Fibroblast of gingiva (primary cell): Measurements from ENCODE around the gene CLTCL1.
"Not testable (repeated sequence)": the region's sequence is repeated elsewhere in the genome, so short reads cannot be mapped to it uniquely, and the experiment has no call there.

Experiments used
- DNase-seq: peaks from one replicate; pipeline ENCODE4 v3.0.0-alpha.2; 2011; ENCODE audit warnings: low read depth

Gene CLTCL1

DNA sequence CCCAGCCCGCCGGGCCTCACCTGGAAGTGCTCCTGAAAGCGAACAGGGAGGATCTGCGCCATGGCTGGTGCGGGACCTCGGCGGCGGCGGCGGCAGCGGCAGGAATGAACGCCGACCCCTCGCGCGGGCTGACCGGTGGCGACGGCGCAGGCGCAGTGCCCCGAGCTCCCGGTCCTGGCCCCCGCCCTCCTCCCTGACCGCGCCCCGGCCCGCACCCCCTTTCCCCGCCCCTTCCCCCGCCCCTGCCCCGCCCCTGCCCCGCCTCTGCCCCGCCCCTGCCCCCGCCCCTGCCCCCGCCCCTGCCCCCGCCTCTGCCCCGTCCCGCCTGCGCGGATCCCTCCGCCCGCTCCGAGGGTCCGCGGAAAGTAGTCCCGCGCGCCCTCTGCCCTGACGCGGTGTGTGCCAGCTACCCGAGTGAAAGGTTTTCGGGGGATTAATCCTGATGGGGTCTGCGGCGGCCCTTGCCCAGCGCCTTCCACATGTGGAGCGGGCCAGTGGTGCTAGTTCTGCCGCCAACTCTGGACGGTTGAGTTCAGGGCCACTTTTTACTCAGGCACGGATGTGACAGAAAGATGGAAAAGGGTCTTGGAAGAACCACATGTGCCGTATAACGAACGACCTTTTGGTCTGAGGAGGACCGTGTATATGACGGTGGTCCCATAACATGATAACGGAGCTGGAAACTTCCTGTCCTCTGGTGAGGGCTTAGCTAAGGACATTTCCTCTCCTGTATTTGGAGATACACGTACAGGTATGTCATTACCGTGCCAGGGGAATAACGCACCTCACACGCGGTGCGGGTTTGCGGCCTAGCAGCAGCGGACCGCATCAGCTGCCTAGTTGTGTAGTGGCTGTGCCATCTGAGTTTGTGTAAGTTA is at the start of gene CLTCL1:
Gene CLTCL1, minus strand, starts transcription at position 140 of the 878 bp plus-strand sequence. Its CDS starts 78 bp downstream, at position 62.
- peak; percentile 75 for DNase-seq

DNA sequence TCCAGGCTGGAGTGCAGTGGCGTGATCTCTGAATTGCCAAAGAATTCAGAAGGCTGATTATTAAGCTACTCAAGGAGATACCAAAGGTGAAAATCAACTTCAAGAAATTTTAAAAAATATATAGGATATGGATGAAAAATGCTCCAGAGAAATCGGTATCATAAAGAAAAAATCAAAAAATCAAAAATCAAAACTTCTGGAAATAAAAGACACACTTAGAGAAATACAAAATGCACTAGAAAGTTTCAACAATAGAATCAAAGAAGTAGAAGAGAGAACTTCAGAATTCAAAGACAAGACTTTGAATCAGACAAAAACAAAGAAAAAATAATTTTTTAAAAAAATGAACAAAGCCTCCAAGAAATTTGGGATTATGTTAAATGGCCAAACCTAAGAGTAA is 45.6 kb upstream of the CLTCL1 start:
- DNase-seq, result no peak

GRCh38 chr22:19336133-19337075 is 44.9 kb upstream of the CLTCL1 start:
- no peak for DNase-seq

- no peak for DNase-seq
These were observed 40.5 kb upstream of the CLTCL1 start for GRCh38 chr22:19331975-19332374.

DNA sequence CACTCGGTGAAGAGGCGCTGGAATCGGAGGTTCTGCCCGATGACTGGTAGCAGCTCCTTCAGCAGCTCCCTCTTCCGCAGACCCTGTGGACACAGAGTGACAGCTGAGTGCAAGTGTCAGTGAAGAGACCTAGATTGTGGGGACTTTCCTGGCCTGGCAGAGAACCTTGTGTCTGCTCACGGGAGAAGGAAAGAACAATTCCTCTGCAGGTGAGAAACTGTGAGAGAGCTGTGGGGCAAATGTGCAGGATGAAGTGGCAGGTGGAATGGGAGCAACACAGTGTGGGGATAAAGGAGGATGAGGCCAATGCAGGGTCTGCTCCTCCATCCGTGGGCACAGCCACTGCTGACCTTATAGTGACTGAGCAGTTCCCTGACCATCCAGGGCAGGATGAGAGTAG is 40.0 kb upstream of the CLTCL1 start:
- DNase-seq, result no peak

- no peak for DNase-seq
These were observed 39.4 kb upstream of the CLTCL1 start for GRCh38 chr22:19330865-19331418.

- DNase-seq, result not testable (repeated sequence)
These were observed 38.7 kb upstream of the CLTCL1 start for GRCh38 chr22:19330205-19330604.

- no peak for DNase-seq
These were observed 37.9 kb upstream of the CLTCL1 start for GRCh38 chr22:19329454-19329853.

- peak; percentile 82 for DNase-seq
These were observed 33.9 kb upstream of the CLTCL1 start for GRCh38 chr22:19325296-19325948.

DNA sequence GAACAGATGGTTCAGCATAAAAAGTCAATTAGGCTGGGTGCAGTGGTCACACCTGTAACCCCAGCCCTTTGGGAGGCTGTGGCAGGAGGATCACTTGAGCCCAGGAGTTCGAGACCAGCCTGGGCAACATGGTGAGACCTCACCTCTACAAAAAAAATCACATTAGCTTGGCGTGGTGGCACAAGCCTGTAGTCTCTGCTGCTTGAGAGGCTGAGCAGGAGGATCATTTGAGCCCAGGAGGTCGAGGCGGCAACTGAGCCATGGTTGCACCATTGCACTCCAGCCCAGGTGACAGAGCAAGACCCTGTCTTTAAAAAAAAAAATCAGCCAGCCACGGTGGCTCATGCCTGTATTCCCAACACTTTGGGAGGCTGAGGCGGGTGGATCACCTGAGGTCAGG is 31.9 kb upstream of the CLTCL1 start:
- not testable (repeated sequence) for DNase-seq

GRCh38 chr22:19321757-19322156 is 30.2 kb upstream of the CLTCL1 start:
- no peak for DNase-seq

- not testable (repeated sequence) for DNase-seq
These were observed 28.6 kb upstream of the CLTCL1 start for GRCh38 chr22:19320136-19320535.

GRCh38 chr22:19319281-19319680 is 27.8 kb upstream of the CLTCL1 start:
- DNase-seq, result no peak

- no peak for DNase-seq
These were observed 26.3 kb upstream of the CLTCL1 start for GRCh38 chr22:19317865-19318264.

- no peak for DNase-seq
These were observed 16.4 kb upstream of the CLTCL1 start for GRCh38 chr22:19307872-19308271.

GRCh38 chr22:19306535-19306934 is 15.0 kb upstream of the CLTCL1 start:
- DNase-seq, result not testable (repeated sequence)

- no peak for DNase-seq
These were observed 13.0 kb upstream of the CLTCL1 start for GRCh38 chr22:19304547-19304946.

DNA sequence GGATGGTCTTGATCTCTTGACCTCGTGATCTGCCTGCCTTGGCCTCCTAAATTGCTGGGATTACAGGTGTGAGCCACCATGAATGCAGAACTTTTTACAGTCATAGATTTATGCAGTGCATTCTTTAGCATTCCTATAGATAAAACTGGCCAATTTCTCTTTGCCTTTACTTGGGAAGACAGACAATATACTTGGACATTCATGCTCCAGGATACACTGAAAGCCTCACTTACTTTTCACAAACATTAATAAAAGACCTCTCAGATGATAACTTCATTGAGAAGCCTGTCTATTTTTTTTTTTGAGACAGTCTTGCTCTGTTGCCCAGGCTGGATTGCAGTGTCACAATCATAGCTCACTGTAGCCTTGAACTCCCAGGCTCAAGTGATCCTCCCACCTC is 12.3 kb upstream of the CLTCL1 start:
- DNase-seq, result no peak

GRCh38 chr22:19295733-19296132 is 4.2 kb upstream of the CLTCL1 start:
- DNase-seq, result no peak

DNA sequence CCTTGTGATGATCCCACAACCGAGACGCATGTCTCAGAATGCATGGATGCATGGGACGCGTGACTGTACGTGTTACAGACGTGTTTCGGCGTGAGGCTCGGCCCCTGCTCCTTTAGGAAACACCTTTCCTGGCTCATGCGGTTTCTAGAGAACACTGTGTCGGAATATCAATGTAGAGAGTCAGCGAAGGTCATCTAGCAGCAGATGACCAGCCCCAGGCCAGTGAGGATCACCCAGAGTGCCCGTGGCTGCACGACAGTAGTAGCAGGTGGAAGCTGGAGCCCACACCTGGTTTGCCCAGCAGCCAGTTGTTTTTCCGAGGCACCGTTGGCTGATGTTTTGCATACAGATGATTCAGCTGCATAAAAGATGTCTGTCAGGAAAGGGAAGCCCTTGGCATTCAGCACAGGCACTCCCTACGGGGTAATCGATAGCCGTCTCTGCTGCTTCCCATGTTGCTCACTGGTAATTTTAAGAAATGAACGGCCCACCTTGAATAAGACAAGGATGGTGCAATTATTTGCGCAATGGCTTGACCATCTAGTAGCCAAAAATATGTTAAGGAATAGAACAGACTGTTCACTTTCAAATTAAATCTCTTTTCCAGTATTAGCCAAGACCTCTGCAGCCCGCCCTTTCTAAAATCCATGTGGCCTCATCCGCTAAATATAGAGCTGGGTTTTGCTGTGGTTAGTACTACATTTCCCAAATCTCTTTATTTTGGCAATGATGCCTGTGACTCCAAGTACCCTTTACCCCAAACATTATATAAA is 1.1 kb upstream of the CLTCL1 start:
- DNase-seq, result peak; percentile 94

DNA sequence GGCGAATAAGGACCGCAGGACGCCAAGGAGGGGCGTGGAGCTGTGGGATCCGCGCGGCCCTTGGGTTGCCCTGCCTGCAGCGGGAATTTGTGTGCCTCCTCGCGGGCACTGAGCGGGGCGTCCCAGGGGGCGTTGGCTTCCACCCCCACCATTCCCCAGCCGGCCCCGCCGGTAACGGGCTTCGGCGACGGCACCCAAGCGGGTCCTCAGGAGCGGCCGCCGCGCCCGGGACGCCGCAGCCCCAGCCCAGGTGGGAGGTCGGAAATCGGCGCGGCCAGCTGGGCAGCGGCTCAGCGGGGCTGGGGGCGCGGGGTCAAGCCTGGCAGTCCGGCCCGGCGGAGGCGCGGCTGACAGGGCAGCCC is 320 bp downstream of the CLTCL1 start:
- DNase-seq, result no peak
